GM12872 (cell line): ENCODE results near the gene LARP4.

ENCODE experiments used
- CTCF ChIP-seq: IDR thresholded peaks from 3 replicates; pipeline ENCODE4 v1.5.1; 2011; ENCODE audit warnings: low read depth, mild to moderate bottlenecking, low read length, moderate library complexity; ENCODE audit not compliant: insufficient read depth

The LARP4 gene

GRCh38 chr12:50441763-50442162, 41.1 kb downstream of the LARP4 start:
- TF ChIP-seq CTCF = no peak

- TF ChIP-seq CTCF = no peak
These were observed 41.7 kb downstream of the LARP4 start for GRCh38 chr12:50442178-50442908.

DNA sequence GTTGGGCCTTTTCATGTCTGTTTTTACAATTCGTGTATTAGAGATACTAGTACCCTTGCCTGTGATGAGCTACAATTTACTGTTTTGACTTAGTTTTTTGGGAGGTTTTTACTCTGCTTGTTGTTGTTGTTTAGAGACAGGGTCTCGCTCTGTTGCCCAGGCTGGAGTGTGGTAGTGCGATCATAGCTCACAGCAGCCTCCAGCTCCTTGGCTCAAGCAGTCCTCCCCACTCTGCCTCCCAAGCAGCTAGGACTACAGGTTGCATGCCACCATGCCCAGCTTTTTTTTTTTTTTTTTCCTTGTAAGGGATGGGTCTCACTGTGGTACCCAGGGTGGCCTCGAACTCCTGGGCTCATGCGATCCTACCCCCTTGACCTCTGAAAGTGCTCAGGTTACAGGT, 52.1 kb downstream of the LARP4 start:
- TF ChIP-seq CTCF = no peak

GRCh38 chr12:50453872-50454271, 53.2 kb downstream of the LARP4 start:
- no peak for TF ChIP-seq CTCF

DNA sequence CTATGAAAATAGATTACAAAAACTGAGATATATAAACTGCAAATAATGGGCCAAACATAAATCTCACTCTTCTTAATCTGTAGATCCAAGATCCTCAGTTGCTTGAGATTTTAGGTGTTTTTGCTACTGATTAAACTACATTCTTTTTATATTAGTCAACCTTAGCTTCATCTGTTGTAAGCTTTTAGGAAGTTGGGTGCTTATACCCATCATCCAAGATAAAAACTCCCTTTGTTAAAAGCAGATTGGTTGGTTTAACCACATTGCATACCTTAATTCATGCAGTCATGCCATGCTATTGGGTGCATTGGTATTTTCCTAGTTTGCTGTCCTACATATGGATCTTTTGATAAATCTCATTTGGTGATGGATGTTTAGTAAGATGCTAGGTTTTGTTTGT, 57.9 kb downstream of the LARP4 start:
- no peak for TF ChIP-seq CTCF

DNA sequence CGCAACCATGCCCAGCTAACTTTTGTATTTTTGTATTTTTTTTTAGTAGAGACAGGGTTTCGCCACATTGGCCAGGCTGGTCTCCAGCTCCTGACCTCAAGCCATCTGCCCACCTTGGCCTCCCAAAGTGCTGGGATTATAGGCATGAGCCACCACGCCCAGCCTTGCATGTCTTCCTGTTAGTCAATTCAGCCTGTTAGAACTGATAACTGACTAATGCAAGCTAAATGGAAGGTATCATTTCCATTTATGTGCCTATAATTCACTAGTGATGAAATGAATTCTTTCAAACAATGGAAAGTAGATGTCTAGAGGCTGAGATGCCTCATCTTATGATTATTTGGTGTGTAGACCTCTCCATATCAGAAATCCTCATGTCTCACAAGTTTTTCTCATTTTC, 66.8 kb downstream of the LARP4 start:
- TF ChIP-seq CTCF = no peak

- TF ChIP-seq CTCF = no peak
These were observed 76.7 kb downstream of the LARP4 start for GRCh38 chr12:50477241-50477832.
